K562 (cell line): ENCODE measurements around the gene SLC25A17. TPM values are rescaled to one million over a fixed set of nuclear protein-coding genes. Genes with fewer than 3 reads are reported as not detected.

Experiments
- ATAC-seq: fragments of 200-7000 bp; cut with Tn5 transposase; 3 replicates; pipeline ENCODE4 v1.9.1; 2020; ENCODE audit warnings: moderate library complexity
- BruUV-seq: library from RNA; stranded (reverse); fragments of 400-500 nt; replicated peaks from 2 replicates; lab custom pipeline; 2021; lab: Mats Ljungman, UMichigan
- CTCF ChIA-PET: fragments of 300-600 bp; formaldehyde crosslinking; extraction: SDS; loops from one replicate; lab custom pipeline; 2021; ENCODE audit warnings: low intra/inter-chr PET ratio; lab: Yijun Ruan, JAX
- POLR2A ChIA-PET: fragments of 300-600, 350-650 bp; sonication (Branson Sonifier 250); formaldehyde crosslinking; extraction: SDS; loops from one replicate; lab custom pipeline; 2021; ENCODE audit warnings: antibody characterized with exemption, inconsistent platforms; lab: Yijun Ruan, JAX
- DNase-seq, 4 experiments: peaks; one replicate each; pipeline versions ENCODE4 v3.0.0 to v3.0.0-alpha.2; 2011 to 2018; ENCODE audit warnings: low spot score in 3 of 4, mixed read lengths in 3 of 4; ENCODE audit errors: extremely low read depth in 1 of 4
- FAIRE-seq: peaks from 2 replicates; lab custom pipeline; 2011; peaks lifted over from hg19 to GRCh38; lab: Jason Lieb, UNC
- H2AFZ ChIP-seq: 2 replicates; pipeline ENCODE4 v1.6.0; 2011; ENCODE audit warnings: low read depth, low read length, control low read depth, inconsistent platforms
- H3K27ac ChIP-seq: fragments of 200-600 bp; 3 replicates; pipeline ENCODE4 v1.8.0; 2011; ENCODE audit warnings: low read depth, mild to moderate bottlenecking, control low read depth, inconsistent platforms, low read length, moderate library complexity, mixed read lengths; ENCODE audit errors: extremely low read depth
- H3K27me3 ChIP-seq, 2 experiments: fragments of 300-600 bp in 1 of 2; 2 replicates in 1 of 2; 3 replicates in 1 of 2; pipeline versions ENCODE4 v1.6.0 to v1.8.0; 2011; ENCODE audit warnings: inconsistent platforms in 2 of 2, low read length in 2 of 2, mild to moderate bottlenecking in 1 of 2, mixed read lengths in 1 of 2, moderate library complexity in 1 of 2; ENCODE audit not compliant: control insufficient read depth in 2 of 2, insufficient read depth in 2 of 2
- H3K36me3 ChIP-seq: fragments of 300-600 bp; 3 replicates; pipeline ENCODE4 v1.8.0; 2011; ENCODE audit warnings: mild to moderate bottlenecking, low read length, inconsistent platforms; ENCODE audit not compliant: control insufficient read depth, insufficient read depth
- H3K4me1 ChIP-seq, 2 experiments: fragments of 200-600 bp in 1 of 2; replicated peaks in 1 of 2; 2 replicates in 1 of 2; 3 replicates in 1 of 2; pipeline versions ENCODE4 v1.5.1 to v1.8.0; 2011; ENCODE audit warnings: inconsistent platforms in 2 of 2, low read length in 2 of 2, mild to moderate bottlenecking in 1 of 2, mixed read lengths in 1 of 2, moderate library complexity in 1 of 2; ENCODE audit not compliant: control insufficient read depth in 2 of 2, insufficient read depth in 2 of 2
- H3K4me2 ChIP-seq: 2 replicates; pipeline ENCODE4 v1.6.1; 2011; ENCODE audit warnings: low read length, control low read depth, inconsistent platforms, mixed read lengths; ENCODE audit not compliant: insufficient read depth
- H3K4me3 ChIP-seq: fragments of 200-600 bp; sonication (generic), shearing (Covaris generic); 2 replicates; pipeline ENCODE4 v1.5.1; 2016; ENCODE audit warnings: control low read depth, inconsistent platforms
- H3K79me2 ChIP-seq: fragments of 200-600 bp; 3 replicates; pipeline ENCODE4 v1.8.0; 2011; ENCODE audit warnings: low read length, inconsistent platforms; ENCODE audit not compliant: control insufficient read depth, insufficient read depth
- H3K9ac ChIP-seq, 2 experiments: 2 replicates each; pipeline versions ENCODE4 v1.6.0 to v1.6.1; 2011; ENCODE audit warnings: low read depth in 2 of 2, low read length in 2 of 2, control low read depth in 1 of 2, inconsistent platforms in 1 of 2, mild to moderate bottlenecking in 1 of 2, mixed read lengths in 1 of 2; ENCODE audit not compliant: insufficient read depth in 1 of 2
- H3K9me1 ChIP-seq: one replicate; pipeline ENCODE4 v1.6.0; 2011; ENCODE audit warnings: inconsistent platforms, mild to moderate bottlenecking, low read length, moderate library complexity; ENCODE audit not compliant: control insufficient read depth, insufficient read depth
- H3K9me3 ChIP-seq: replicated peaks from 2 replicates; pipeline ENCODE4 v1.5.1; 2011; ENCODE audit warnings: low read depth, low read length, inconsistent platforms; ENCODE audit not compliant: control insufficient read depth, insufficient read depth
- H4K20me1 ChIP-seq: replicated peaks from 2 replicates; pipeline ENCODE4 v1.6.1; 2011; ENCODE audit warnings: low read length, inconsistent platforms, mixed read lengths; ENCODE audit not compliant: control insufficient read depth, insufficient read depth
- CBX2 ChIP-seq: fragments of 200-600 bp; sonication (generic); IDR thresholded peaks from one replicate; pipeline ENCODE4 v1.6.1; 2012; ENCODE audit warnings: mild to moderate bottlenecking, low read length, inconsistent platforms; ENCODE audit not compliant: insufficient read depth, poor library complexity, severe bottlenecking
- CREM ChIP-seq: IDR thresholded peaks from 2 replicates; pipeline ENCODE4 v1.6.1; 2014; ENCODE audit warnings: antibody characterized with exemption, low read depth
- KDM2B ChIP-seq: fragments of 250-450 bp; sonication (Bioruptor Pico); IDR thresholded peaks from 2 replicates; pipeline ENCODE4 v1.8.0; 2021; ENCODE audit warnings: mild to moderate bottlenecking, moderate library complexity
- MTA3 ChIP-seq: fragments of 450-650 bp; formaldehyde crosslinking; IDR thresholded peaks from 2 replicates; pipeline ENCODE4 v1.6.1; 2017; ENCODE audit warnings: mild to moderate bottlenecking, borderline replicate concordance
- POLR2AphosphoS2 ChIP-seq: IDR thresholded peaks from 2 replicates; pipeline ENCODE4 v1.6.1; 2012; ENCODE audit warnings: low read length, improper control_type of control experiment
- SOX6 ChIP-seq: fragments of 450-650 bp; IDR thresholded peaks from 2 replicates; pipeline ENCODE4 v1.6.1; 2014; ENCODE audit warnings: mild to moderate bottlenecking
- TEAD1 ChIP-seq, 2 experiments: fragments of 450-650 bp in 1 of 2; sonication (generic) in 1 of 2; formaldehyde crosslinking; IDR thresholded peaks; 2 replicates each; pipeline versions ENCODE4 v1.4.0 to v1.8.0; 2020 to 2022; ENCODE audit warnings: mild to moderate bottlenecking in 2 of 2, missing genetic modification reagents in 1 of 2
- WGBS: fragments of 100-300 bp; shearing (Covaris generic); methylation state at CpG from one replicate; pipeline ENCODE4 v1.1.6; 2016; ENCODE audit warnings: low coverage, mixed read lengths; ENCODE audit not compliant: insufficient coverage; ENCODE audit errors: missing lambda C conversion rate; 5-methylcytosine and 5-hydroxymethylcytosine counted together
- in situ Hi-C: fragments of 300-500 bp; cut with MboI; formaldehyde crosslinking; loops from 4 replicates; pipeline ENCODE4 v1.15.0; 2018; ENCODE audit warnings: inconsistent platforms, mixed read lengths
- intact Hi-C: fragments of 100-400 bp; cut with micrococcal nuclease; formaldehyde crosslinking; loops from 2 replicates; pipeline ENCODE4 v1.14.2; 2022
- polyA plus RNA-seq, 8 experiments: library from polyadenylated mRNA; depleted of rRNA in 4 of 8; stranded (reverse) in 5 of 8; unstranded in 3 of 8; fragments of >200 nt; fragmentation: Nextera tagmentation in 2 of 8; fragmentation: Illumina TruSeq in 1 of 8; extraction: Ambion mirVana in 2 of 8; extraction: Trizol in 1 of 8; gene quantifications; 2 replicates each; pipeline versions ENCODE4 v1.2.1 to v1.2.3, GENCODE V29; 2011 to 2014; ENCODE audit warnings: inconsistent platforms in 1 of 8, missing spikeins in 1 of 8
- total RNA-seq, 7 experiments: library from RNA; depleted of rRNA in 6 of 7; stranded (reverse); fragments of >200 nt in 6 of 7; fragmentation: Illumina TruSeq in 2 of 7; extraction: Trizol in 2 of 7; gene quantifications; 2 replicates each; pipeline versions ENCODE4 v1.2.1 to v1.2.3, GENCODE V29; 2011 to 2021; ENCODE audit warnings: low replicate concordance in 1 of 7
- TF ChIP-seq, protein P1 (sequence below): conservative IDR thresholded peaks from 2 replicates; pipeline ENCODE4 v1.6.1; 2011; ENCODE audit warnings: low read depth, mild to moderate bottlenecking, low read length; ENCODE audit not compliant: control insufficient read depth
- TF ChIP-seq, protein P2 (sequence below): fragments of 150-350 bp; IDR thresholded peaks from 2 replicates; pipeline ENCODE4 v1.6.1; 2014; ENCODE audit warnings: low read depth, mild to moderate bottlenecking, low read length, borderline replicate concordance

SLC25A17 gene
- total and polyA plus RNA-seq, 9 of the 15 experiments (the other 6 are each of a cell fraction or from before 2014, with no cell fraction given): 32.6 to 136 (median 56.2) TPM

DNA sequence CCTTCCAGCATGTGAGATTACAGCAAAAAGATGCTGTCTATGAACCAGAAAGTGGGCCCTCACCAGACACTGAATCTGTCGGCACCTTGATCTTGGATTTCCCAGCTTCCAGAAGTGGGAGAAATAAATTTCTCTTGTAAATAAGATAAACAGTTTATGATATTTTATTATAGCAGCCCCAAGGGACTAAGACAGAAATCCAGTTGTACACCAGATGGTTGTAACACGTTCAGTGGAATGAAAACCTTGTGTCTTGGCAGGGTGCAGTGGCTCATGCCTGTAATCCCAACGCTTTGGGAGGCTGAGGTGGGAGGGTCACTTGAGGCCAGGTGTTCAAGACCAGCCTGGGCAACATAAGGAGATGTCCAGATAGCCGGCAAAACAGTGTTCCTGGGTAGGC is 78.0 kb downstream of the SLC25A17 start:
- no peak overlapping the region for H3K27ac ChIP-seq
- no peak overlapping the region for H2AFZ ChIP-seq
- no peak for ATAC-seq
- WGBS: 28% methylated on average over 4 of the region's 4 CpGs
- no peak overlapping the region for H3K9ac ChIP-seq
- H4K20me1 ChIP-seq: no peaks in the 10 kb centered on the region
- intact Hi-C loops: no loop called here
- no peaks in the 10 kb centered on the region for H3K79me2 ChIP-seq
- no peaks in the 10 kb centered on the region for H3K36me3 ChIP-seq
- H3K4me1 ChIP-seq: peaks cover 6% of the 10 kb centered on the region in 2 experiments; a peak in 3 of 5 replicates
- ChIA-PET POLR2A (no interaction called here), CTCF (no interaction called here)
- no peak for FAIRE-seq
- no TSS peak for BruUV-seq
- H3K9me3 ChIP-seq: no peaks in the 10 kb centered on the region
- H3K9me1 ChIP-seq: no peaks in the 10 kb centered on the region
- no peaks in the 10 kb centered on the region for H3K27me3 ChIP-seq
- no peak overlapping the region for H3K4me2 ChIP-seq
- in situ Hi-C loops: no loop called here
- no peak overlapping the region for H3K4me3 ChIP-seq
- TF ChIP-seq MTA3: no peak
- TF ChIP-seq CREM: no peak
- no peak for TF ChIP-seq SOX6
- TF ChIP-seq, protein P1, sequence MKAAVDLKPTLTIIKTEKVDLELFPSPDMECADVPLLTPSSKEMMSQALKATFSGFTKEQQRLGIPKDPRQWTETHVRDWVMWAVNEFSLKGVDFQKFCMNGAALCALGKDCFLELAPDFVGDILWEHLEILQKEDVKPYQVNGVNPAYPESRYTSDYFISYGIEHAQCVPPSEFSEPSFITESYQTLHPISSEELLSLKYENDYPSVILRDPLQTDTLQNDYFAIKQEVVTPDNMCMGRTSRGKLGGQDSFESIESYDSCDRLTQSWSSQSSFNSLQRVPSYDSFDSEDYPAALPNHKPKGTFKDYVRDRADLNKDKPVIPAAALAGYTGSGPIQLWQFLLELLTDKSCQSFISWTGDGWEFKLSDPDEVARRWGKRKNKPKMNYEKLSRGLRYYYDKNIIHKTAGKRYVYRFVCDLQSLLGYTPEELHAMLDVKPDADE: no peak
- TF ChIP-seq POLR2AphosphoS2: no peak
- no peak for TF ChIP-seq KDM2B (CRISPR knock-in tag)
- TF ChIP-seq, protein P2, sequence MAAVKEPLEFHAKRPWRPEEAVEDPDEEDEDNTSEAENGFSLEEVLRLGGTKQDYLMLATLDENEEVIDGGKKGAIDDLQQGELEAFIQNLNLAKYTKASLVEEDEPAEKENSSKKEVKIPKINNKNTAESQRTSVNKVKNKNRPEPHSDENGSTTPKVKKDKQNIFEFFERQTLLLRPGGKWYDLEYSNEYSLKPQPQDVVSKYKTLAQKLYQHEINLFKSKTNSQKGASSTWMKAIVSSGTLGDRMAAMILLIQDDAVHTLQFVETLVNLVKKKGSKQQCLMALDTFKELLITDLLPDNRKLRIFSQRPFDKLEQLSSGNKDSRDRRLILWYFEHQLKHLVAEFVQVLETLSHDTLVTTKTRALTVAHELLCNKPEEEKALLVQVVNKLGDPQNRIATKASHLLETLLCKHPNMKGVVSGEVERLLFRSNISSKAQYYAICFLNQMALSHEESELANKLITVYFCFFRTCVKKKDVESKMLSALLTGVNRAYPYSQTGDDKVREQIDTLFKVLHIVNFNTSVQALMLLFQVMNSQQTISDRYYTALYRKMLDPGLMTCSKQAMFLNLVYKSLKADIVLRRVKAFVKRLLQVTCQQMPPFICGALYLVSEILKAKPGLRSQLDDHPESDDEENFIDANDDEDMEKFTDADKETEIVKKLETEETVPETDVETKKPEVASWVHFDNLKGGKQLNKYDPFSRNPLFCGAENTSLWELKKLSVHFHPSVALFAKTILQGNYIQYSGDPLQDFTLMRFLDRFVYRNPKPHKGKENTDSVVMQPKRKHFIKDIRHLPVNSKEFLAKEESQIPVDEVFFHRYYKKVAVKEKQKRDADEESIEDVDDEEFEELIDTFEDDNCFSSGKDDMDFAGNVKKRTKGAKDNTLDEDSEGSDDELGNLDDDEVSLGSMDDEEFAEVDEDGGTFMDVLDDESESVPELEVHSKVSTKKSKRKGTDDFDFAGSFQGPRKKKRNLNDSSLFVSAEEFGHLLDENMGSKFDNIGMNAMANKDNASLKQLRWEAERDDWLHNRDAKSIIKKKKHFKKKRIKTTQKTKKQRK: no peak
- no peak for TF ChIP-seq CBX2
- no peak for TF ChIP-seq TEAD1 (CRISPR knock-in tag; IDR thresholded peaks at IDR 0.05)
- DNase-seq: no peak
